ENCODE results near the gene TBX6.

The TBX6 gene

GRCh38 chr16:30053376-30054015 is 38.2 kb downstream of the TBX6 start:
- Mint-ChIP-seq H3K36me3 (ENCODE audit: low read depth) (peaks cover under 1% of the 10 kb centered on the region), H3K4me3 (peak overlapping the region; percentile 85), H3K27ac (no peak overlapping the region), H3K27me3 (ENCODE audit: low read depth, poor library complexity) (peaks cover 7% of the 10 kb centered on the region), H3K4me1 (peaks cover 58% of the 10 kb centered on the region), H3K9me3 (no peaks in the 10 kb centered on the region)
- no peak for TF ChIP-seq CTCF (IDR thresholded peaks at IDR 0.05)
- peak; percentile 24 for DNase-seq

GRCh38 chr16:30052671-30053372 is 38.9 kb downstream of the TBX6 start:
- H3K27me3 Mint-ChIP-seq (ENCODE audit: low read depth, poor library complexity), result peaks cover 7% of the 10 kb centered on the region
- H3K4me3 Mint-ChIP-seq, result peak overlapping the region; percentile 85
- peak; percentile 96 for DNase-seq
- no peaks in the 10 kb centered on the region for H3K36me3 Mint-ChIP-seq (ENCODE audit: low read depth)
- no peaks in the 10 kb centered on the region for H3K9me3 Mint-ChIP-seq
- TF ChIP-seq CTCF (IDR thresholded peaks at IDR 0.05), result no peak
- H3K27ac Mint-ChIP-seq, result peak overlapping the region; percentile 29
- peaks cover 57% of the 10 kb centered on the region for H3K4me1 Mint-ChIP-seq

- no peak overlapping the region for H3K27ac Mint-ChIP-seq
- no peak for DNase-seq
- no peaks in the 10 kb centered on the region for H3K36me3 Mint-ChIP-seq (ENCODE audit: low read depth)
- no peaks in the 10 kb centered on the region for H3K9me3 Mint-ChIP-seq
- peaks cover 48% of the 10 kb centered on the region for H3K4me1 Mint-ChIP-seq
- no peak for TF ChIP-seq CTCF (IDR thresholded peaks at IDR 0.05)
- peaks cover 7% of the 10 kb centered on the region for H3K27me3 Mint-ChIP-seq (ENCODE audit: low read depth, poor library complexity)
- peak overlapping the region; percentile 43 for H3K4me3 Mint-ChIP-seq
These were observed 40.2 kb downstream of the TBX6 start for GRCh38 chr16:30051518-30051917.

GRCh38 chr16:30049871-30050270 is 41.9 kb downstream of the TBX6 start:
- Mint-ChIP-seq H3K27me3 (ENCODE audit: low read depth, poor library complexity) (peaks cover 10% of the 10 kb centered on the region), H3K9me3 (no peaks in the 10 kb centered on the region), H3K36me3 (ENCODE audit: low read depth) (no peaks in the 10 kb centered on the region), H3K4me1 (peaks cover 40% of the 10 kb centered on the region), H3K4me3 (no peak overlapping the region), H3K27ac (no peak overlapping the region)
- TF ChIP-seq CTCF (IDR thresholded peaks at IDR 0.05), result no peak
- no peak for DNase-seq

GRCh38 chr16:30046588-30046987 is 45.1 kb downstream of the TBX6 start:
- no peaks in the 10 kb centered on the region for H3K9me3 Mint-ChIP-seq

More at GRCh38 chr16:30046588-30046987, 45.1 kb downstream of the TBX6 start:
- DNase-seq, result no peak
- Mint-ChIP-seq H3K27ac (no peak overlapping the region), H3K36me3 (ENCODE audit: low read depth) (no peaks in the 10 kb centered on the region), H3K27me3 (ENCODE audit: low read depth, poor library complexity) (peaks cover 18% of the 10 kb centered on the region), H3K4me3 (no peak overlapping the region), H3K4me1 (peaks cover 22% of the 10 kb centered on the region)
- no peak for TF ChIP-seq CTCF (IDR thresholded peaks at IDR 0.05)

Measured in nephron progenitor cell (in vitro differentiated cells).